IMR-90 (cell line): ENCODE data around the gene AMIGO1. TPM values are rescaled to one million over a fixed set of nuclear protein-coding genes. Genes with fewer than 3 reads are reported as not detected.

Experiments used
- ATAC-seq: fragments of 200-7000 bp; cut with Tn5 transposase; 2 replicates; pipeline ENCODE4 v1.9.1; 2020; ENCODE audit warnings: low read depth, mild to moderate bottlenecking, moderate library complexity
- BruUV-seq: library from RNA; stranded (reverse); fragments of 400-500 nt; replicated peaks from 2 replicates; lab custom pipeline; 2021; lab: Mats Ljungman, UMichigan
- CTCF ChIA-PET: fragments of 300-600 bp; formaldehyde crosslinking; extraction: SDS; loops from one replicate; lab custom pipeline; 2021; ENCODE audit warnings: antibody characterized with exemption; lab: Yijun Ruan, JAX
- POLR2A ChIA-PET: fragments of 300-600 bp; sonication (Branson Sonifier 250); formaldehyde crosslinking; loops from one replicate; lab custom pipeline; 2022; ENCODE audit warnings: antibody characterized with exemption; ENCODE audit not compliant: unreplicated experiment; lab: Charles Lee
- DNase-seq: peaks from one replicate; pipeline ENCODE4 v3.0.0; 2013
- H2AFZ ChIP-seq: replicated peaks from 2 replicates; pipeline ENCODE3; 2013; ENCODE audit warnings: low read length, mild to moderate bottlenecking; ENCODE audit not compliant: poor library complexity
- H2AK5ac ChIP-seq: 2 replicates; pipeline ENCODE4 v1.6.1; 2013; ENCODE audit warnings: low read depth, low read length, inconsistent platforms
- H2AK9ac ChIP-seq: replicated peaks from 2 replicates; pipeline ENCODE3; 2013; ENCODE audit warnings: mild to moderate bottlenecking, low read depth, low read length, moderate library complexity; ENCODE audit not compliant: poor library complexity
- H2BK120ac ChIP-seq: 2 replicates; pipeline ENCODE4 v1.6.1; 2013; ENCODE audit warnings: low read depth, low read length, inconsistent platforms
- H2BK15ac ChIP-seq: 3 replicates; pipeline ENCODE4 v1.6.1; 2013; ENCODE audit warnings: low read depth, low read length, inconsistent platforms
- H2BK20ac ChIP-seq: 2 replicates; pipeline ENCODE4 v1.6.1; 2013; ENCODE audit warnings: low read depth, mild to moderate bottlenecking, inconsistent platforms, low read length, moderate library complexity
- H2BK5ac ChIP-seq: 2 replicates; pipeline ENCODE4 v1.6.1; 2013; ENCODE audit warnings: mild to moderate bottlenecking, low read depth, low read length, inconsistent platforms; ENCODE audit not compliant: poor library complexity, severe bottlenecking
- H3K14ac ChIP-seq: replicated peaks from 2 replicates; pipeline ENCODE4 v1.6.1; 2013; ENCODE audit warnings: low read depth, low read length, inconsistent platforms
- H3K18ac ChIP-seq: 2 replicates; pipeline ENCODE4 v1.6.1; 2013; ENCODE audit warnings: low read depth, low read length, control low read depth
- H3K23ac ChIP-seq: 2 replicates; pipeline ENCODE4 v1.6.1; 2013; ENCODE audit warnings: low read depth, low read length, inconsistent platforms
- H3K27ac ChIP-seq: 2 replicates; pipeline ENCODE4 v1.5.1; 2013; ENCODE audit warnings: mild to moderate bottlenecking, control low read depth, low read length; ENCODE audit not compliant: insufficient read depth
- H3K27me3 ChIP-seq: 2 replicates; pipeline ENCODE4 v1.6.1; 2013; ENCODE audit warnings: low read length; ENCODE audit not compliant: control insufficient read depth, insufficient read depth
- H3K36me3 ChIP-seq: 2 replicates; pipeline ENCODE4 v1.6.1; 2013; ENCODE audit warnings: low read length, mixed read lengths; ENCODE audit not compliant: control insufficient read depth, insufficient read depth
- H3K4ac ChIP-seq: 2 replicates; pipeline ENCODE4 v1.6.1; 2013; ENCODE audit warnings: low read depth, low read length, inconsistent platforms
- H3K4me1 ChIP-seq: 2 replicates; pipeline ENCODE4 v1.6.1; 2013; ENCODE audit warnings: low read length, mixed read lengths; ENCODE audit not compliant: control insufficient read depth, insufficient read depth
- H3K4me2 ChIP-seq: 2 replicates; pipeline ENCODE4 v1.6.1; 2013; ENCODE audit warnings: low read depth, mild to moderate bottlenecking, control low read depth, low read length, moderate library complexity
- H3K4me3 ChIP-seq: 2 replicates; pipeline ENCODE4 v1.5.1; 2013; ENCODE audit warnings: low read depth, mild to moderate bottlenecking, control low read depth, low read length, moderate library complexity; ENCODE audit not compliant: insufficient read depth
- H3K56ac ChIP-seq: 2 replicates; pipeline ENCODE4 v1.6.1; 2013; ENCODE audit warnings: low read length, inconsistent platforms; ENCODE audit not compliant: insufficient read depth; ENCODE audit errors: extremely low read depth
- H3K79me1 ChIP-seq, 2 experiments: 2 replicates each; pipeline ENCODE4 v1.6.1; 2013; ENCODE audit warnings: low read length in 2 of 2, inconsistent platforms in 1 of 2, low read depth in 1 of 2
- H3K9ac ChIP-seq: 2 replicates; pipeline ENCODE4 v1.6.1; 2013; ENCODE audit warnings: low read depth, low read length, control low read depth
- H3K9me1 ChIP-seq: 2 replicates; pipeline ENCODE4 v1.6.1; 2013; ENCODE audit warnings: low read length, inconsistent platforms; ENCODE audit not compliant: insufficient read depth
- H3K9me3 ChIP-seq: 2 replicates; pipeline ENCODE4 v1.6.1; 2013; ENCODE audit warnings: low read length; ENCODE audit not compliant: control insufficient read depth, insufficient read depth
- H4K20me1 ChIP-seq: 2 replicates; pipeline ENCODE4 v1.6.1; 2013; ENCODE audit warnings: low read length, inconsistent platforms; ENCODE audit not compliant: insufficient read depth
- H4K5ac ChIP-seq: 2 replicates; pipeline ENCODE4 v1.6.1; 2013; ENCODE audit warnings: mild to moderate bottlenecking, low read depth, low read length, control low read depth
- H4K8ac ChIP-seq, 2 experiments: 2 replicates each; pipeline ENCODE4 v1.6.1; 2013; ENCODE audit warnings: low read depth in 2 of 2, low read length in 2 of 2, control low read depth in 1 of 2, inconsistent platforms in 1 of 2
- H4K91ac ChIP-seq: 2 replicates; pipeline ENCODE4 v1.6.1; 2013; ENCODE audit warnings: low read depth, low read length, inconsistent platforms; ENCODE audit not compliant: insufficient read depth
- BHLHE40 ChIP-seq: fragments of 150-350 bp; IDR thresholded peaks from 2 replicates; pipeline ENCODE4 v1.6.1; 2016; ENCODE audit warnings: mild to moderate bottlenecking, low read depth, low read length
- CEBPB ChIP-seq: IDR thresholded peaks from 2 replicates; pipeline ENCODE4 v1.6.1; 2012; ENCODE audit warnings: low read depth, low read length, improper control_type of control experiment
- CHD1 ChIP-seq: IDR thresholded peaks from 2 replicates; pipeline ENCODE4 v1.6.1; 2012; ENCODE audit warnings: low read depth, low read length, improper control_type of control experiment
- CTCF ChIP-seq: conservative IDR thresholded peaks from 2 replicates; pipeline ENCODE4 v1.5.1; 2012; ENCODE audit warnings: mild to moderate bottlenecking, low read depth, low read length, improper control_type of control experiment
- FOS ChIP-seq: fragments of 150-350 bp; IDR thresholded peaks from 2 replicates; pipeline ENCODE4 v1.6.1; 2016; ENCODE audit warnings: low read depth, low read length
- MAFK ChIP-seq: IDR thresholded peaks from 2 replicates; pipeline ENCODE4 v1.6.1; 2012; ENCODE audit warnings: low read depth, low read length, improper control_type of control experiment
- MAZ ChIP-seq: IDR thresholded peaks from 2 replicates; pipeline ENCODE4 v1.6.1; 2012; ENCODE audit warnings: low read depth, mild to moderate bottlenecking, low read length, improper control_type of control experiment, moderate library complexity, borderline replicate concordance
- MXI1 ChIP-seq: IDR thresholded peaks from 2 replicates; pipeline ENCODE4 v1.6.1; 2012; ENCODE audit warnings: low read depth, mild to moderate bottlenecking, low read length, moderate library complexity, borderline replicate concordance
- NFE2L2 ChIP-seq: fragments of 150-350 bp; IDR thresholded peaks from 2 replicates; pipeline ENCODE4 v1.6.1; 2016; ENCODE audit warnings: low read depth, mild to moderate bottlenecking, low read length
- POLR2A ChIP-seq: IDR thresholded peaks from 2 replicates; pipeline ENCODE4 v1.6.1; 2012; ENCODE audit warnings: mild to moderate bottlenecking, low read depth, low read length
- RAD21 ChIP-seq: IDR thresholded peaks from 2 replicates; pipeline ENCODE4 v1.6.1; 2012; ENCODE audit warnings: low read length, improper control_type of control experiment
- RCOR1 ChIP-seq: IDR thresholded peaks from 2 replicates; pipeline ENCODE4 v1.6.1; 2012; ENCODE audit warnings: mild to moderate bottlenecking, low read length, improper control_type of control experiment; ENCODE audit not compliant: insufficient replicate concordance
- RFX5 ChIP-seq: IDR thresholded peaks from 2 replicates; pipeline ENCODE4 v1.8.0; 2012; ENCODE audit warnings: low read depth, mild to moderate bottlenecking, low read length, moderate library complexity
- SMC3 ChIP-seq: fragments of 150-350 bp; IDR thresholded peaks from 2 replicates; pipeline ENCODE4 v1.6.1; 2016; ENCODE audit warnings: low read depth, mild to moderate bottlenecking, antibody characterized with exemption, low read length, moderate library complexity
- USF2 ChIP-seq: fragments of 150-350 bp; IDR thresholded peaks from 2 replicates; pipeline ENCODE4 v1.6.1; 2017; ENCODE audit warnings: mild to moderate bottlenecking, antibody characterized with exemption, low read length, low read depth
- WGBS, 2 experiments: methylation state at CpG; one replicate each; pipeline versions ENCODE4 v1.1.5 to v1.1.7; 2013; ENCODE audit warnings: missing lambda C conversion rate in 2 of 2; ENCODE audit not compliant: insufficient read length in 1 of 2; ENCODE audit errors: extremely low coverage in 2 of 2; 5-methylcytosine and 5-hydroxymethylcytosine counted together
- dilution Hi-C: fragments of 300-500 bp; cut with HindIII; formaldehyde crosslinking; loops from one replicate; pipeline ENCODE4 v1.14.3; 2018; ENCODE audit warnings: low sequenced_read_pairs; ENCODE audit not compliant: unreplicated experiment
- in situ Hi-C: fragments of 300-500 bp; cut with MboI; formaldehyde crosslinking; loops from 3 replicates; pipeline ENCODE4 v1.14.3; 2019; ENCODE audit warnings: low sequenced_read_pairs, inconsistent platforms, mixed read lengths
- intact Hi-C: fragments of 100-400 bp; cut with micrococcal nuclease; formaldehyde crosslinking; loops from 2 replicates; pipeline ENCODE4 v1.10.0; 2022
- polyA plus RNA-seq, 3 experiments: library from polyadenylated mRNA; depleted of rRNA; stranded (reverse); fragments of >200 nt; gene quantifications; 2 replicates each; pipeline ENCODE4 v1.2.3, GENCODE V29; 2012; ENCODE audit warnings: low replicate concordance in 1 of 3
- total RNA-seq: library from RNA; depleted of rRNA; stranded (reverse); fragments of >200 nt; gene quantifications from 2 replicates; pipeline ENCODE4 v1.2.3, GENCODE V29; 2012
- TF ChIP-seq, protein P1 (sequence below): fragments of 150-350 bp; IDR thresholded peaks from 2 replicates; pipeline ENCODE4 v1.6.1; 2016; ENCODE audit warnings: low read depth, mild to moderate bottlenecking, low read length, moderate library complexity, borderline replicate concordance

The AMIGO1 gene
- total and polyA plus RNA-seq, 2 of the 4 experiments (the other 2 are of a cell fraction), result 1.5 to 1.6 TPM

- Histone ChIP-seq H2AK9ac (no peak overlapping the region), H4K91ac (no peak overlapping the region), H3K27me3 (peaks cover 23% of the 10 kb centered on the region), H3K4ac (no peak overlapping the region), H4K20me1 (no peaks in the 10 kb centered on the region), H3K9me3 (no peaks in the 10 kb centered on the region), H2AK5ac (no peak overlapping the region), H3K23ac (no peak overlapping the region), H3K79me1 (no peaks in the 10 kb centered on the region), H2BK20ac (no peak overlapping the region), H2BK15ac (no peak overlapping the region), H3K4me3 (no peak overlapping the region), H3K14ac (no peak overlapping the region), H3K56ac (no peak overlapping the region), H3K4me2 (no peak overlapping the region), H2BK5ac (no peak overlapping the region), H4K5ac (no peak overlapping the region), H3K36me3 (no peaks in the 10 kb centered on the region), H3K4me1 (no peaks in the 10 kb centered on the region; the same call in 1 of the 2 replicates), H3K9ac (no peak overlapping the region), H4K8ac (no peak overlapping the region), H2AFZ (no peak overlapping the region), H3K27ac (no peak overlapping the region), H3K18ac (no peak overlapping the region), H3K9me1 (no peaks in the 10 kb centered on the region; the same call in 1 of the 2 replicates), H2BK120ac (no peak overlapping the region)
- ChIA-PET CTCF (interaction anchor here (1.4 to 1.5 kb wide), 2 partner anchors 9 to 51 kb away, joined by 3 to 5 read pairs; no protein-coding TSS in a partner anchor), POLR2A (no interaction called here)
- no CpG with 5 or more reads among the region's 3 CpGs for WGBS, 2 experiments
- no peak for DNase-seq
- intact Hi-C loops (no loop called here), dilution Hi-C loops (no loop called here), in situ Hi-C loops (no loop called here)
- no peak for ATAC-seq
- BruUV-seq, result no TSS peak
- TF ChIP-seq POLR2A, result no peak
- no peak for TF ChIP-seq MAFK
- TF ChIP-seq FOS, result no peak
- TF ChIP-seq MAZ, result no peak
- TF ChIP-seq CTCF, result no peak
- TF ChIP-seq RAD21, result no peak
- TF ChIP-seq, protein P1, sequence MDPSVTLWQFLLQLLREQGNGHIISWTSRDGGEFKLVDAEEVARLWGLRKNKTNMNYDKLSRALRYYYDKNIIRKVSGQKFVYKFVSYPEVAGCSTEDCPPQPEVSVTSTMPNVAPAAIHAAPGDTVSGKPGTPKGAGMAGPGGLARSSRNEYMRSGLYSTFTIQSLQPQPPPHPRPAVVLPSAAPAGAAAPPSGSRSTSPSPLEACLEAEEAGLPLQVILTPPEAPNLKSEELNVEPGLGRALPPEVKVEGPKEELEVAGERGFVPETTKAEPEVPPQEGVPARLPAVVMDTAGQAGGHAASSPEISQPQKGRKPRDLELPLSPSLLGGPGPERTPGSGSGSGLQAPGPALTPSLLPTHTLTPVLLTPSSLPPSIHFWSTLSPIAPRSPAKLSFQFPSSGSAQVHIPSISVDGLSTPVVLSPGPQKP, result no peak
- no peak for TF ChIP-seq RFX5
- no peak for TF ChIP-seq RCOR1
- no peak for TF ChIP-seq USF2
- TF ChIP-seq CHD1, result no peak
- no peak for TF ChIP-seq NFE2L2
- TF ChIP-seq SMC3, result no peak
- no peak for TF ChIP-seq CEBPB
- no peak for TF ChIP-seq BHLHE40
- no peak for TF ChIP-seq MXI1
These were observed 31.6 kb upstream of the AMIGO1 start for GRCh38 chr1:109541102-109541501.
